GM12878 (cell line): Measurements from ENCODE around the gene PRDX1. TPM values are rescaled to one million over a fixed set of nuclear protein-coding genes. Genes with fewer than 3 reads are reported as not detected.

Experiments
- CBFB ChIP-seq: IDR thresholded peaks from 2 replicates; pipeline ENCODE4 v1.6.1; 2016; ENCODE audit warnings: antibody characterized with exemption, low read depth
- CBX3 ChIP-seq: fragments of 200-600 bp; sonication (generic); IDR thresholded peaks from 2 replicates; pipeline ENCODE4 v1.6.1; 2016; ENCODE audit warnings: low read depth, borderline replicate concordance
- CEBPZ ChIP-seq: fragments of 150-350 bp; IDR thresholded peaks from 2 replicates; pipeline ENCODE4 v1.6.1; 2016; ENCODE audit warnings: low read depth, low read length
- E2F8 ChIP-seq: fragments of 450-650 bp; IDR thresholded peaks from 2 replicates; pipeline ENCODE4 v1.6.1; 2018; ENCODE audit warnings: mild to moderate bottlenecking, low read depth, moderate library complexity; ENCODE audit not compliant: partially characterized antibody
- KAT2A ChIP-seq: conservative IDR thresholded peaks from 2 replicates; pipeline ENCODE4 v1.6.1; 2011; ENCODE audit warnings: low read depth, low read length; ENCODE audit not compliant: control insufficient read depth
- MEF2A ChIP-seq: IDR thresholded peaks from 2 replicates; pipeline ENCODE4 v1.6.1; 2011; ENCODE audit warnings: low read depth, mild to moderate bottlenecking, low read length, moderate library complexity; ENCODE audit not compliant: insufficient read depth
- MEF2B ChIP-seq: fragments of 450-650 bp; IDR thresholded peaks from 2 replicates; pipeline ENCODE4 v1.6.1; 2018; ENCODE audit warnings: mild to moderate bottlenecking, moderate library complexity; ENCODE audit not compliant: partially characterized antibody, poor library complexity, severe bottlenecking
- MYC ChIP-seq: IDR thresholded peaks from 2 replicates; pipeline ENCODE4 v1.6.1; 2011; ENCODE audit warnings: mild to moderate bottlenecking, low read length, moderate library complexity, inconsistent platforms; ENCODE audit not compliant: insufficient read depth, insufficient replicate concordance, insufficient read length, severe bottlenecking
- NR2F1 ChIP-seq: fragments of 450-650 bp; conservative IDR thresholded peaks from 2 replicates; pipeline ENCODE4 v1.6.1; 2017; ENCODE audit warnings: mild to moderate bottlenecking
- PKNOX1 ChIP-seq: fragments of 450-650 bp; IDR thresholded peaks from 2 replicates; pipeline ENCODE4 v1.6.1; 2016; ENCODE audit warnings: mild to moderate bottlenecking
- REST ChIP-seq: IDR thresholded peaks from 2 replicates; pipeline ENCODE4 v1.6.1; 2012; ENCODE audit warnings: mild to moderate bottlenecking, low read depth, low read length
- RFX5 ChIP-seq: IDR thresholded peaks from 2 replicates; pipeline ENCODE4 v1.6.1; 2011; ENCODE audit warnings: low read depth, low read length, improper control_type of control experiment
- SIN3A ChIP-seq: IDR thresholded peaks from 2 replicates; pipeline ENCODE4 v1.6.1; 2012; ENCODE audit warnings: low read depth, low read length, improper control_type of control experiment
- SMARCA5 ChIP-seq: fragments of 450-650 bp; IDR thresholded peaks from 2 replicates; pipeline ENCODE4 v1.6.1; 2017; ENCODE audit warnings: mild to moderate bottlenecking
- SUZ12 ChIP-seq: fragments of 200-600 bp; sonication (generic); IDR thresholded peaks from one replicate; pipeline ENCODE4 v1.6.1; 2018; ENCODE audit warnings: antibody characterized with exemption, mild to moderate bottlenecking; ENCODE audit not compliant: unreplicated experiment
- polyA plus RNA-seq, 11 experiments: library from polyadenylated mRNA; depleted of rRNA in 4 of 11; unstranded in 6 of 11; stranded (reverse) in 5 of 11; fragments of >200 nt; fragmentation: Nextera tagmentation in 4 of 11; fragmentation: Illumina TruSeq in 1 of 11; extraction: Ambion mirVana in 4 of 11; extraction: Trizol in 1 of 11; gene quantifications; 1 replicate in 1 of 11; 2 replicates in 10 of 11; pipeline versions ENCODE4 v1.2.1 to v1.2.3, GENCODE V29; 2011 to 2016; ENCODE audit warnings: inconsistent platforms in 2 of 11, missing spikeins in 2 of 11, low read depth in 1 of 11
- total RNA-seq, 4 experiments: library from RNA; depleted of rRNA in 3 of 4; stranded (reverse); fragments of >200 nt in 3 of 4; fragmentation: Illumina TruSeq in 1 of 4; extraction: Trizol in 1 of 4; gene quantifications; 2 replicates each; pipeline versions ENCODE4 v1.2.1 to v1.2.3, GENCODE V29; 2013 to 2021

Gene PRDX1
- total and polyA plus RNA-seq, 10 of the 15 experiments (the other 5 are each of a cell fraction or from before 2014, with no cell fraction given): 659 to 1,775 (median 811) TPM

GRCh38 chr1:45543581-45544417, 22.1 kb upstream of the PRDX1 start (continued):
- TF ChIP-seq CEBPZ: no peak
- TF ChIP-seq CBFB: peak; percentile 87; the same call in 1 of the 2 replicates
- peak; percentile 84 for TF ChIP-seq PKNOX1
- no peak for TF ChIP-seq KAT2A
- peak; percentile 53 for TF ChIP-seq SMARCA5
- peak; percentile 48 for TF ChIP-seq NR2F1
- no peak for TF ChIP-seq CBX3
- TF ChIP-seq RFX5: no peak
- peak; percentile 72 for TF ChIP-seq MEF2B
- no peak for TF ChIP-seq REST
- no peak for TF ChIP-seq SIN3A
- TF ChIP-seq E2F8: no peak
- no peak for TF ChIP-seq MYC
- TF ChIP-seq MEF2A: peak; percentile 38; the same call in 1 of the 2 replicates
- no peak for TF ChIP-seq SUZ12
